GM18867 (cell line): ENCODE results near the gene AKT1.

Source experiments
- ATAC-seq: cut with Tn5 transposase; IDR thresholded peaks from one replicate; pipeline ENCODE4 v1.9.1; 2021; ENCODE audit warnings: mild to moderate bottlenecking, moderate library complexity; ENCODE audit not compliant: unreplicated experiment

The AKT1 gene

DNA sequence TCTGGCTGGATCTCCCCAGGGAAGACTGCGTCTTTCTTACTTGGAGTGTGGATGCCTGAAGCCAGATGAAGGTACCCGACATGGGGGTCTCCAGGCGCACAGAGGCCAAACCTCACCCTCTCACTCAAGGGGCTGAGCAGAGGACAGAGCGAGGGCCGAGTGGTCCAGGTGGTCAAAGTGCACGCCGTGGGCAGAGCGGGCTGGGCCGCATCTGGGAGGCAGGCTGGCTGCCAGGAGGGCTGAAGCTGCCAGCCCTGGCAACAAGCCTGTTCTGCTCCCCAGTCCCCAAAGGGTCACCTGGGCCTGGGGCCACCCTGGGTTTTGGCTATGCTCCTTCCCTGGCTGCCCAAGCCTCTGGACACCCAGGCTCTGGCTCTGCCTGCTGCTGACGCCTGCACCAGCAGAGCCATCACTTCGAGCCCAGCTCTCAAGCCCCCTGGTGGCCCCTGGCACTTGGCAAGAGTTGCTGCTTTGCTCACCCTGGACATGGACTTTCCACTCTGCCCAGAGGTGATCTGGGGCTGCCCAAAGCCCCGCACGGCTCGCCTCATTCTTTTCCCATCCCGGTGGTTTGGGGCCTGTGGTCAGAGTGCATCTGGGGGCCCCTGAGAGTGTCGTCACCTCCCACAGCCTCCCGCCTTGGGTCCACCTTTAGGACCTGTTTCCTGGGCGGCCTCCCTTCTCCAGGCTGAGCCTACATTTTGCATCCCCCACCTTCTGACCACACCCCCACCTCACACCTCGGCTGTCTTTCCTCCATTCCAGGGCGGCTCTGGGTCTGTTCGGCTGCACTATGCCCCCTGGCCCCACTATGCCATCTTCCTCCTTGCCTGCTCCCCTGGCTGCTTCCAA is 68.7 kb downstream of the AKT1 start:
- ATAC-seq: no peak

DNA sequence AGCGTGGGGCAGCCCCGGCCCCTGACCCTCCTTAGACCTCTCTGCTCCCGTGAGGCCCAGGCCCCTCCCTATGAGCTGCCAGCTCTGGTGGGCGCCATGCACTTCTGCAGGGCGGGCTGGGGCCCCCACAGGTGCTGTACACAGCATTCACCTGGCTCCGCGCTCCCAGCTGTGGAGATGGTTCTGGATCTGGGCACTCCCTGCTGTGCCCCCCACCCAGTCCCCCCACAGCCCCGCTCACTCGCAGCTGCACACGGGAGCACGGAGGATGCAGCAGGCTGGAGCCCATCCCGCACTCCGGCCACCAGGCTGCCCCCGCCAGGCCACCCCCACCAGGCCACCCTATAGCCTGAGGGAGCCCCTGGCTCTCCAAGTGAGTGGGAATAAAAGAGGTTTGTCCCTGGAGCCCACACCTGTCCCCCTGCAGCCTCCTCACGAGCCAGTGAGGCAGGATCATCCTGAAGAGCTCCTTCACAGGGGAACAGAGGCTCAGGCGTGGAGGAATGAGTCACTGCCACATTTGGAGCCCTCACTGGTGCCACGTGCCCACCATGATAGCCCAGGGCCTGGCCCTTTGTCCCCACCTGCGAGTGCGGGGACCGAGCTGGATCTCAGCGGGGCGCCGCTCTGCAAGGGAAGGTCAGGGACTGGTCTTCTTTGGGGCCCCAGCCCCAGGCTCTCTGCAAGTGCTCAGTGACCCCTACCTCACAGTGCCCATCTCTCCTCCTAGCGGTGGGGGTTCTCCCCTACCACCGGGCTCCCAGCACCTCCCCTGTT is 69.6 kb downstream of the AKT1 start:
- ATAC-seq: no peak

DNA sequence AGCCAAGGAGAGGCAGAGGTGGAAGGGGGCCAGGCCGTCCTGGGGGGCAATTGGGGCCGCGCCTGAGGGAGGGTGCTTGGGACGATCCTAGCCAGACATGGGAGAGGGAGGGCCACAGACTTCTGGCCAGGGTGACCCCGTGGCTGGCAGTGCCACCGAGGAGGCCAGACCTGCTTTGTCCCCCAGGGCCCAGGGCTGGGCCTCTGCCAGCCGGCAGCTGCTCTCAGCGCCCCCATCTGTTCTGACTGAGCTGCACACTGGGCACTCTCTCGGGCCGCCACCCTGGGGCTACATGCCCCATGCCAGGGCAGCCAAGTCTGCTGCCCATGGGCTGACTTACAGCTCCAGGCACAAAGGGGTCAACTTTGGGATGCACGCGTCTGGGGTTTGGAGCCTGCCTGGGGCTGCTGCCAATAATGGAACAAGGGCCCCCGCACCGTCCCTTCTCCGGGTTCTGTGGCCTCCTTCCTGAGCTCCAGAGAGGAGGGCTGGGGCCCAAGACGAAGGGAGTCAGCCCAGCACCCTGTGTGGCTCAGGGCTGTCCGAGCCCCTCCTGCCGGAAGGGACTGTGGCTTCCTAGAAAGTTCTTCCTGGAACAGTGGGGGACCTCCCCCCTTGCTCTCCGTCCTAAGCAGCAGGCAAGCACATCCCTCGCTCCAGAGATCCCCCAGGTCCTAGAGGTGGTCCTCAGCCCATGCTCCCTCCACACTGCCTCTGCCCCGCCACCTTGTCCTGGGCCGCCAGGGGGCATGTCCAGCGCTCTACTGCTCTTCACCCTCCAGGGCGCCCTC is 70.4 kb downstream of the AKT1 start:
- ATAC-seq: no peak

DNA sequence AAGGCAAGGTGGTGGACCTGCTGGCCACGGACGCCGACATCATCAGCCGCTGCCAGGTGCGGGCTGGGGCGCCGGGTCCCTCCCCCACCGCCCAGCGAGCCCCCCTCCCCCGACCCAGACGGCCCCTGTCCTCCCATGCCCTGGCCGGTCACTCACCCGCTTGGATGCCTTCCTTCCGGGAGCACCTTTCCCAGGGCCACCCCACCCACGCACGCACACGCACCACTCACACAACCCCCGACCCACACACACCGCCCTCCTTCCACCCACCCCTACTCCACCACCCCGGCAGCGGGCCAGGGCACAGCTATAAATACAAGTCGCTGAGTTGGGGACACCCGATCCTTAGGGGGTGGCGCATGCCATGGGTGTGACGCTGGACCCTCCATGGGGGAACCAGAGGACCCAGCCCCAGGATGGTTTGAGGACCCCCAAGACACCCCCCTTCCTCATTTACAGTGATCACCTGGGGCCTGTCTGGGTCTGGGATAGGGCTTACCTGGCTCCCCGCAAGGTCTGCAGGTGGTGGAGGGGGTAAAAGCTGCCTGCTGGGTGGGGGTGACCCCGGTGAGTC is 71.1 kb downstream of the AKT1 start:
- ATAC-seq: no peak

DNA sequence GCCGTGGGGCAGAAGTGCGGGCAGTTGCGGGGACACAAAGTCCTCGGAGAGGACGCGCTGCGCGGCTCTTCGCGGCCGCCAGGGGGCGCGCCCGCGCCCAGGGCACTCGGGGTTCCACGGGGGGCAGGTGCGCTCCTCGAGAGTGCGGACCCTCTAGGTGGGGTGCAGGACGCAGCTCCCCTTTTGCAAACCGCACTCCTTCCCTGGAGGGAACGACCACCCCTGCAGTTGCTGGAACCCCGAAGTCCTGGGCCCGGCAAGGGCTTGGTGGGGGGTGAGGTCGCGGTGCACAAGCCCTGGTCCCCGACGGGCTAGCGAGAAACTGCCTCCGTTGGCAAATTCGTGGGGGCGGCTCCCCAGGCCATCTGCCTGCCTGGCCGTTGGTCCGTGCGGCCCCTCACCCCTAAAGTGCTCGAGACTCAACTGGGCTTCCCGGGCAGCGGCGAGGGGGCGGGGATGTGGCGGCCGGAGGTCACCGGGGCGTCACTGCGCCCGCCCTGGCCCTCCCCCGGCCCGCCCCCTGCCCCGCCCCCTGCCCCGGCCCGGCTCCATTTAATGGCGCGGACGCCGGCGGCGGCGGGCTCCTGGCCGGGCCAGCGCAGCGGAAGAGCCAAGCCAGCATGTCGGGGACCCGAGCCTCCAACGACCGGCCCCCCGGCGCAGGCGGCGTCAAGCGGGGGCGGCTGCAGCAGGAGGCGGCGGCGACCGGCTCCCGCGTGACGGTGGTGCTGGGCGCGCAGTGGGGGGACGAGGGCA is 71.7 kb downstream of the AKT1 start, which contains the start of gene ADSS1:
Gene ADSS1 (plus strand): TSS at position 579 of the 756 bp plus-strand sequence. CDS start 42 bp downstream, at position 621.
- peak; percentile 55 for ATAC-seq

DNA sequence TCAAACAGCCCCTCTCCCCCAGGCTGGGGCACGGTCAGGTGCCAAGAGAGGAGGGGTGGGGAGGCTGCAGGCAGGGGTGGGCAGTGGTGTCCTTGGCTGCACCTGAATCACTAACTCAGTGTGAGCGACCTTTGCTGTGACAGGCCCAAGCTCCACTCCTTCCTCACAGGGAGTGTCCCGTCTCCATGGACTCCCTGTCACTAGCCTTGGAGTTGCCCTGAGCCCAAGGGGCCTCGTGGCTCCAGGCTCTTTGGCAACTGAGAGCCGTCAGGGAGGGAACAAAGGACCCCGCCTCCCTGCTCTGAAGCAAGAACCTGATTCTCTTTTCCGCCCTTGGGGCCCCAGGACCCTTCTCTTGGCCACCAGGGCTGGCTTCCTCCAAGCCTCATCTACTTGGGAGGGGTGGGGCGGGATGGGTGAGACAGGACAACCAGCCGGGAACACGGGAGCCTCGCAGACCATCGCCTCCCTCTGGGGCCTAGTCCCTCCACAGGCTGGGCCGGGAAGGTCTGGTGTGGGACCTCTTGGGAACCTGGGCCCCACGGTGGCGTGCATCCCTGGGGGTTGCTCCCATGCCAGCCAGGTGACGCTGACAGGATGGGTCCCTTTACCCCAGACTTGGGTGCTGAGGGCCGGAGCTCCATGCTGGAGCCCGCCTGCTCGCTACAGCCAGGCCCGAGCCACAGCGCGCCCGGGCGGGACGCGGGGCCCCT is 72.5 kb downstream of the AKT1 start:
- ATAC-seq: no peak

DNA sequence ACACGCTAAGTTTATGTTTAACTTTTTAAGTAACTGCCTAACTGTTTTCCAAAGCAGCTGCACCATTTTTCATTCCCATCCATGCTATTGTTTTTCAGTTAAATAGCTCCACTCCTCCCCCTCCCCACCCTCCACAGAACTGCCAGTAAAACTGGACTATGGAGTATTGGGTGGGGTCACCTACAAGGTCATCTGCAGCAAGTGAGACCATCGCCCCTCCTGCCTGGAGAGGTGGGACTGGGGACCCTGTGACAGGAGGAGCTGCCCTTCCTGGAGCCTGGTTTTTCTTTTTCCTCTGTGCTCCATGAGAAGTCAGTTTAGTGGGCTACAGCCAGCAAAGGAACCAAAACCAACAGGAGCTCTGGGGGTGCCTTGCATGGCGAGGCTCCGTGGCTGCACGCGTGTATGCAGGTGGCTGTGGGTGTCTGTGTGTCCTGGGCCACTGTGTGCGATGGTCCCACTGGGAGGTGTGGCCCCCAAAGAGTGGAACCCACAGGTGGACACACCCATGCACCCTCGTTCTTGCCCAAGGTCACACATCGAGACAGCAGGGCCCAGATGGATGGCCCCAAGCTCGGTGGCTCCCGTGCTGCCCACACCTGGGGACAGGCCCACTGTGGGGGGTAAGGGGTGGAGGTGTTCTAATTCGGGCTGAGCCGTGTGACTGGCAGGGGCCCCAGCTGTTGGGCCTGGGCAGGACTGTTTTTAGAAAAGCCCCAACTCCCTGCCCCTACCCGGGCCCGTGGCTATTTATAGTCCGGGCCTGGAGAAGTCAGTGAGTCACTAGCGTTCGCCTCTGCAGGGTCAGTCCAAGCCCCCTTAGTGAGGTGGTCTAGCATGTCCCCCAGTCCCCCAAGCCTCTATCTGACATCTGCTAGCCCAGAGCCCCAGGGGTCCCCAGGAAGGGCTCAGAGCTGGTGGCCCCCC is 73.8 kb downstream of the AKT1 start:
- no peak for ATAC-seq
